WTC11 (cell line): ENCODE results near the gene DLGAP3. TPM values are rescaled to one million over a fixed set of nuclear protein-coding genes. Genes with fewer than 3 reads are reported as not detected.

Experiments
- ATAC-seq: fragments of 200-7000 bp; cut with Tn5 transposase; 2 replicates; pipeline ENCODE4 v1.10.0; 2021; ENCODE audit warnings: mild to moderate bottlenecking, moderate library complexity
- CTCF ChIA-PET: fragments of 300-600 bp; sonication (Branson Sonifier 250); formaldehyde crosslinking; loops from one replicate; lab custom pipeline; 2021; ENCODE audit warnings: antibody characterized with exemption; lab: Charles Lee
- POLR2A ChIA-PET: fragments of 350-600 bp; sonication (Branson Sonifier 250); formaldehyde crosslinking; loops from one replicate; lab custom pipeline; 2021; ENCODE audit warnings: antibody characterized with exemption; lab: Charles Lee
- DNase-seq: peaks from one replicate; pipeline ENCODE4 v3.0.0; 2021; ENCODE audit warnings: low spot score
- H3K27ac Mint-ChIP-seq: 2 replicates; pipeline ENCODE4 v1.8.0; 2021; ENCODE audit warnings: mixed read lengths
- H3K27me3 Mint-ChIP-seq: 2 replicates; pipeline ENCODE4 v1.8.0; 2021; ENCODE audit warnings: low read depth, mild to moderate bottlenecking, moderate library complexity, mixed read lengths
- H3K36me3 Mint-ChIP-seq: 2 replicates; pipeline ENCODE4 v1.8.0; 2021; ENCODE audit warnings: mixed read lengths
- H3K4me1 Mint-ChIP-seq: 2 replicates; pipeline ENCODE4 v1.8.0; 2022; ENCODE audit warnings: mixed read lengths
- H3K4me3 Mint-ChIP-seq: 2 replicates; pipeline ENCODE4 v1.8.0; 2021; ENCODE audit warnings: mild to moderate bottlenecking, moderate library complexity, mixed read lengths
- H3K9me3 Mint-ChIP-seq: 2 replicates; pipeline ENCODE4 v1.8.0; 2021; ENCODE audit warnings: mixed read lengths
- CTCF ChIP-seq: fragments of 200-600 bp; IDR thresholded peaks from 2 replicates; pipeline ENCODE4 v1.8.0; 2022; ENCODE audit warnings: antibody characterized with exemption
- ELF4 ChIP-seq: sonication (generic); formaldehyde crosslinking; IDR thresholded peaks from 2 replicates; pipeline ENCODE4 v1.8.1; 2022; ENCODE audit warnings: low read depth, mild to moderate bottlenecking, moderate library complexity, missing genetic modification reagents
- ESRRA ChIP-seq: sonication (generic); formaldehyde crosslinking; IDR thresholded peaks from 2 replicates; pipeline ENCODE4 v1.8.1; 2022; ENCODE audit warnings: mild to moderate bottlenecking, missing genetic modification reagents, borderline replicate concordance
- ETV6 ChIP-seq: sonication (generic); formaldehyde crosslinking; IDR thresholded peaks from 2 replicates; pipeline ENCODE4 v1.8.1; 2022; ENCODE audit warnings: mild to moderate bottlenecking, missing genetic modification reagents
- FOXJ3 ChIP-seq: sonication (generic); formaldehyde crosslinking; IDR thresholded peaks from 2 replicates; pipeline ENCODE4 v1.9.0; 2021; ENCODE audit warnings: missing genetic modification reagents, mild to moderate bottlenecking, borderline replicate concordance
- HMGXB4 ChIP-seq: sonication (generic); formaldehyde crosslinking; IDR thresholded peaks from 2 replicates; pipeline ENCODE4 v1.8.1; 2023; ENCODE audit warnings: mild to moderate bottlenecking, moderate library complexity, missing genetic modification reagents
- KAT7 ChIP-seq: sonication (generic); formaldehyde crosslinking; IDR thresholded peaks from 2 replicates; pipeline ENCODE4 v1.8.1; 2023; ENCODE audit warnings: missing genetic modification reagents, mild to moderate bottlenecking, borderline replicate concordance
- MAX ChIP-seq: sonication (generic); formaldehyde crosslinking; IDR thresholded peaks from 2 replicates; pipeline ENCODE4 v1.8.0; 2022; ENCODE audit warnings: mild to moderate bottlenecking, missing genetic modification reagents
- NR3C1 ChIP-seq: sonication (generic); formaldehyde crosslinking; conservative IDR thresholded peaks from 2 replicates; pipeline ENCODE4 v1.8.1; 2023; ENCODE audit warnings: low read depth, mild to moderate bottlenecking, missing genetic modification reagents
- STAT6 ChIP-seq: sonication (generic); formaldehyde crosslinking; conservative IDR thresholded peaks from 2 replicates; pipeline ENCODE4 v1.8.1; 2023; ENCODE audit warnings: mild to moderate bottlenecking, low read depth, missing genetic modification reagents, moderate library complexity
- TCF7 ChIP-seq: sonication (generic); formaldehyde crosslinking; IDR thresholded peaks from 2 replicates; pipeline ENCODE4 v1.8.0; 2022; ENCODE audit warnings: mild to moderate bottlenecking, low read depth, missing genetic modification reagents, moderate library complexity
- USF2 ChIP-seq: sonication (generic); formaldehyde crosslinking; IDR thresholded peaks from 2 replicates; pipeline ENCODE4 v1.8.1; 2023; ENCODE audit warnings: mild to moderate bottlenecking, missing genetic modification reagents, moderate library complexity
- ZNF317 ChIP-seq: sonication (generic); formaldehyde crosslinking; IDR thresholded peaks from 2 replicates; pipeline ENCODE4 v1.8.1; 2023; ENCODE audit warnings: low read depth, mild to moderate bottlenecking, moderate library complexity, missing genetic modification reagents, borderline replicate concordance
- ZNF396 ChIP-seq: fragments of 250-450 bp; sonication (Bioruptor Pico); IDR thresholded peaks from 2 replicates; pipeline ENCODE4 v1.8.0; 2021; ENCODE audit warnings: mild to moderate bottlenecking, moderate library complexity, borderline replicate concordance
- ZNF416 ChIP-seq: fragments of 250-450 bp; sonication (Bioruptor Pico); IDR thresholded peaks from 2 replicates; pipeline ENCODE4 v1.9.0; 2021; ENCODE audit warnings: mild to moderate bottlenecking, inconsistent platforms
- total RNA-seq: library from RNA; stranded (reverse); gene quantifications from 3 replicates; pipeline ENCODE4 v1.2.3, GENCODE V29; 2021
- TF ChIP-seq, protein P1 (sequence below): fragments of 250-450 bp; sonication (Bioruptor Pico); conservative IDR thresholded peaks from 2 replicates; pipeline ENCODE4 v1.9.0; 2021; ENCODE audit warnings: mild to moderate bottlenecking
- TF ChIP-seq, protein P2 (sequence below): sonication (generic); formaldehyde crosslinking; IDR thresholded peaks from 2 replicates; pipeline ENCODE4 v1.8.1; 2023; ENCODE audit warnings: mild to moderate bottlenecking, missing genetic modification reagents
- TF ChIP-seq, protein P3 (sequence below): sonication (generic); formaldehyde crosslinking; IDR thresholded peaks from 2 replicates; pipeline ENCODE4 v1.8.1; 2022; ENCODE audit warnings: low read depth, missing genetic modification reagents, borderline replicate concordance

DLGAP3 gene
- total RNA-seq, 1 experiment from 2014 or later = 11.3 TPM

DNA sequence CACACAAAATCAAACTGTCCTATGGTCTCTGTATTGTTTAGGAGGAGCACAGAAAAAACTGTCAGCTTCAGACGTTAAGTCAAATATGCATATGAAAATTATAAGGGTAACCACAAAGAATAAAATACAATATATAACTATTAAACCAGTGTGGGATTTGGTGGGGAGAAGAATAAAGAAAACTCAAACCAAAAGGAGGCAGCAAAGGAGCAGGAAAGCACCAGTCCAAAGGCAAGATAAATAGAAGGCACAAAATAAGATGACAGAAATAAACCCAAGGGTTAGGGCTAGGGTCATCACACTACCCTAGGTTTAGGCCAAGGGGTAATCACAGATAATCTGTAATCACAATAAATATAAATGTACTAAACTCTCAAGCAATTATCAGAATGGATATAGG lies 32.8 kb downstream of the DLGAP3 start:
- Mint-ChIP-seq H3K36me3 (peaks cover 9% of the 10 kb centered on the region), H3K4me1 (no peaks in the 10 kb centered on the region), H3K9me3 (peaks cover 15% of the 10 kb centered on the region), H3K27me3 (peaks cover 12% of the 10 kb centered on the region; the same call in 1 of the 2 replicates), H3K27ac (no peak overlapping the region), H3K4me3 (no peak overlapping the region)
- ATAC-seq (no peak), DNase-seq (no peak)
- POLR2A ChIA-PET = no interaction called here
- CTCF ChIA-PET = no interaction called here
- TF ChIP-seq ESRRA (no peak), ETV6 (CRISPR knock-in tag) (no peak), ZNF317 (no peak), ZNF416 (no peak), NR3C1 (CRISPR knock-in tag) (no peak), FOXJ3 (CRISPR knock-in tag) (no peak), CTCF (no peak), STAT6 (no peak), ELF4 (CRISPR knock-in tag) (no peak)
- TF ChIP-seq, protein P1, sequence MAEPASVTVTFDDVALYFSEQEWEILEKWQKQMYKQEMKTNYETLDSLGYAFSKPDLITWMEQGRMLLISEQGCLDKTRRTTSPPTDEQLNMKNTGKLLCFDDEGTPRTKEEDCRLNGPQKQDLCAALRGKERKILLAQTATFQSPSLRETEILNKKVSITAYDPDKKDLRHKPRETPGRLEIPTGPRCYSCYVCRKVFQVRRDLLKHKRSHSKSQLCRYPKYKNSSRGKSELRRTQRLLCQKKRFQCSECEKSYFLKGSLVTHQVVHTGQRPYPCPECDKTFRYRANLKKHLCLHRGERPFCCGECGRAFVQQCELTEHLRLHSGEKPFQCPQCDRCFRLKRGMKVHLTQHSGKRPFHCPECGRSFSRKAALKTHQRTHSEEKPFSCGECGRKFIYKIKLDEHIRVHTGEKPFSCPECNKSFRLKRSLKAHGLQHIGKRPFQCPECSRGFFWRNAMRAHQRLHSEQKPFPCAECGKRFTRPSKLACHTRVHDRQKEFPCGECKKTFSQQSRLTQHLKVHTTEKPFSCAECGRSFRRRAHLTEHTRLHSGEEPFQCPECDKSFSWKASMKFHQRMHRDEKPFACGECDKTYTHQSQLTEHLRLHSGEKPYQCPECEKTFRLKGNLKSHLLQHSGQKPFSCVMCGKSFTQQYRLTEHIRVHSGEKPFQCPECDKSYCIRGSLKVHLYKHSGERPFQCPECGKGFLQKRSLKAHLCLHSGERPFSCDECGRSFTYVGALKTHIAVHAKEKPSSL (CRISPR knock-in tag) = no peak
- TF ChIP-seq, protein P2, sequence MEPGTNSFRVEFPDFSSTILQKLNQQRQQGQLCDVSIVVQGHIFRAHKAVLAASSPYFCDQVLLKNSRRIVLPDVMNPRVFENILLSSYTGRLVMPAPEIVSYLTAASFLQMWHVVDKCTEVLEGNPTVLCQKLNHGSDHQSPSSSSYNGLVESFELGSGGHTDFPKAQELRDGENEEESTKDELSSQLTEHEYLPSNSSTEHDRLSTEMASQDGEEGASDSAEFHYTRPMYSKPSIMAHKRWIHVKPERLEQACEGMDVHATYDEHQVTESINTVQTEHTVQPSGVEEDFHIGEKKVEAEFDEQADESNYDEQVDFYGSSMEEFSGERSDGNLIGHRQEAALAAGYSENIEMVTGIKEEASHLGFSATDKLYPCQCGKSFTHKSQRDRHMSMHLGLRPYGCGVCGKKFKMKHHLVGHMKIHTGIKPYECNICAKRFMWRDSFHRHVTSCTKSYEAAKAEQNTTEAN (CRISPR knock-in tag) = no peak
- TF ChIP-seq, protein P3, sequence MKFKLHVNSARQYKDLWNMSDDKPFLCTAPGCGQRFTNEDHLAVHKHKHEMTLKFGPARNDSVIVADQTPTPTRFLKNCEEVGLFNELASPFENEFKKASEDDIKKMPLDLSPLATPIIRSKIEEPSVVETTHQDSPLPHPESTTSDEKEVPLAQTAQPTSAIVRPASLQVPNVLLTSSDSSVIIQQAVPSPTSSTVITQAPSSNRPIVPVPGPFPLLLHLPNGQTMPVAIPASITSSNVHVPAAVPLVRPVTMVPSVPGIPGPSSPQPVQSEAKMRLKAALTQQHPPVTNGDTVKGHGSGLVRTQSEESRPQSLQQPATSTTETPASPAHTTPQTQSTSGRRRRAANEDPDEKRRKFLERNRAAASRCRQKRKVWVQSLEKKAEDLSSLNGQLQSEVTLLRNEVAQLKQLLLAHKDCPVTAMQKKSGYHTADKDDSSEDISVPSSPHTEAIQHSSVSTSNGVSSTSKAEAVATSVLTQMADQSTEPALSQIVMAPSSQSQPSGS (CRISPR knock-in tag) = no peak

- peaks cover 4% of the 10 kb centered on the region; the same call in 1 of the 2 replicates for H3K4me1 Mint-ChIP-seq
- peaks cover 17% of the 10 kb centered on the region for H3K9me3 Mint-ChIP-seq
- H3K36me3 Mint-ChIP-seq = peaks cover 9% of the 10 kb centered on the region
- ATAC-seq (no peak), DNase-seq (no peak)
- peaks cover 31% of the 10 kb centered on the region for H3K27me3 Mint-ChIP-seq
- CTCF ChIA-PET = interaction anchor here (0.5 kb wide), 1 partner anchor 135 kb away, joined by 4 read pairs; no protein-coding TSS in a partner anchor
- POLR2A ChIA-PET = no interaction called here
- no peak overlapping the region for H3K4me3 Mint-ChIP-seq
- H3K27ac Mint-ChIP-seq = no peak overlapping the region
- TF ChIP-seq ZNF317 = no peak
- no peak for TF ChIP-seq ZNF396
- TF ChIP-seq USF2 (CRISPR knock-in tag) = no peak
- no peak for TF ChIP-seq HMGXB4
- TF ChIP-seq MAX (CRISPR knock-in tag) = no peak
- TF ChIP-seq ETV6 (CRISPR knock-in tag) = no peak
- no peak for TF ChIP-seq TCF7
- no peak for TF ChIP-seq KAT7 (CRISPR knock-in tag)
These were observed 39.7 kb downstream of the DLGAP3 start for GRCh38 chr1:34889705-34890104.
